Liver (tissue), 3 donors: ENCODE data around the gene STXBP4.

Experiments used
- CTCF ChIP-seq: fragments of 150-350 bp; IDR thresholded peaks from 2 replicates; pipeline ENCODE4 v1.5.1; 2017; ENCODE audit warnings: improper control_type of control experiment, low read depth, low read length; ENCODE audit not compliant: missing input control
- EGR1 ChIP-seq, 2 donors: IDR thresholded peaks; 2 replicates each; pipeline ENCODE4 v1.6.1; 2016 to 2018; ENCODE audit warnings: antibody characterized with exemption in 2 of 2, low read depth in 2 of 2
- FOXA2 ChIP-seq: IDR thresholded peaks from 2 replicates; pipeline ENCODE4 v1.6.1; 2016; ENCODE audit warnings: antibody characterized with exemption
- GABPA ChIP-seq, 2 donors: IDR thresholded peaks in 1 of 2; conservative IDR thresholded peaks in 1 of 2; 2 replicates each; pipeline ENCODE4 v1.6.1; 2016; ENCODE audit warnings: antibody characterized with exemption in 2 of 2, mild to moderate bottlenecking in 1 of 2, moderate library complexity in 1 of 2
- HNF4A ChIP-seq, 2 donors: conservative IDR thresholded peaks; 2 replicates each; pipeline ENCODE4 v1.6.1; 2016; ENCODE audit warnings: antibody characterized with exemption in 2 of 2, mild to moderate bottlenecking in 2 of 2
- HNF4G ChIP-seq: IDR thresholded peaks from 2 replicates; pipeline ENCODE4 v1.6.1; 2016; ENCODE audit warnings: antibody characterized with exemption
- JUND ChIP-seq, 2 donors: IDR thresholded peaks; 2 replicates each; pipeline ENCODE4 v1.6.1; 2016; ENCODE audit warnings: antibody characterized with exemption in 2 of 2
- SP1 ChIP-seq: IDR thresholded peaks from 2 replicates; pipeline ENCODE4 v1.6.1; 2018; ENCODE audit warnings: antibody characterized with exemption, mild to moderate bottlenecking
- YY1 ChIP-seq: IDR thresholded peaks from 2 replicates; pipeline ENCODE4 v1.6.1; 2016; ENCODE audit warnings: antibody characterized with exemption, mild to moderate bottlenecking
- donor health status: healthy.
- donor health status: healthy.

- TF ChIP-seq CTCF (no peak), YY1 (no peak), EGR1 (IDR thresholded peaks at IDR 0.05; ENCODE audit: low read depth in 2 of 2) (no peak), HNF4A (conservative IDR thresholded peaks at IDR 0.05) (no peak), SP1 (no peak), FOXA2 (no peak), HNF4G (no peak), JUND (IDR thresholded peaks at IDR 0.05) (no peak), GABPA (IDR thresholded peaks at IDR 0.05 in 1 of 2, conservative IDR thresholded peaks at IDR 0.05 in 1 of 2) (no peak)
Measured at GRCh38 chr17:55004484-55004883, 35.9 kb downstream of the STXBP4 start.
